ENCODE measurements around the gene BTLA.
"Not testable (repeated sequence)": the region's sequence is repeated elsewhere in the genome, so short reads cannot be mapped to it uniquely, and the experiment has no call there.

The BTLA gene

DNA sequence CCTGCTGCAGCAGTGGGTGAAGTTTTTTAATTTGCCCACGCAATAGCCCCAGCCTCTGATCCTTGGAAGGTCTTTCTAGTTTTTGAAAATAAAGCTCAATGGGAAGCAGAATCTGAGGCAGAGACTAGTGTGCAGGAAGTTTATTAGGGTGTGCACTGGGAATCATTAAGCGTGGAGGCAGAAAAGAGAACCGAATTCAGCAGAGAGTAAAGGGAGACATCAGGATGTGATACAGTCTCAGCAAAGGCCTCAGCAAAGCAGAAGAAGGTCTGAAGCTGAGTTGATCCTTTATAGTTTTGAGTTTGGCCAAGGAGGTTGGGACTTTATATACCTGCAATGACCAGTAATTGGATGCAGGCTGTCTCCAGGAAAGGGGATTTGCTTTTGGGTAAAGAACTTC is 4.9 kb upstream of the BTLA start:
- TF ChIP-seq, protein P1, sequence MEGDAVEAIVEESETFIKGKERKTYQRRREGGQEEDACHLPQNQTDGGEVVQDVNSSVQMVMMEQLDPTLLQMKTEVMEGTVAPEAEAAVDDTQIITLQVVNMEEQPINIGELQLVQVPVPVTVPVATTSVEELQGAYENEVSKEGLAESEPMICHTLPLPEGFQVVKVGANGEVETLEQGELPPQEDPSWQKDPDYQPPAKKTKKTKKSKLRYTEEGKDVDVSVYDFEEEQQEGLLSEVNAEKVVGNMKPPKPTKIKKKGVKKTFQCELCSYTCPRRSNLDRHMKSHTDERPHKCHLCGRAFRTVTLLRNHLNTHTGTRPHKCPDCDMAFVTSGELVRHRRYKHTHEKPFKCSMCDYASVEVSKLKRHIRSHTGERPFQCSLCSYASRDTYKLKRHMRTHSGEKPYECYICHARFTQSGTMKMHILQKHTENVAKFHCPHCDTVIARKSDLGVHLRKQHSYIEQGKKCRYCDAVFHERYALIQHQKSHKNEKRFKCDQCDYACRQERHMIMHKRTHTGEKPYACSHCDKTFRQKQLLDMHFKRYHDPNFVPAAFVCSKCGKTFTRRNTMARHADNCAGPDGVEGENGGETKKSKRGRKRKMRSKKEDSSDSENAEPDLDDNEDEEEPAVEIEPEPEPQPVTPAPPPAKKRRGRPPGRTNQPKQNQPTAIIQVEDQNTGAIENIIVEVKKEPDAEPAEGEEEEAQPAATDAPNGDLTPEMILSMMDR (IDR thresholded peaks at IDR 0.05; ENCODE audit: borderline replicate concordance, control extremely low read depth, extremely low read depth, insufficient read depth, missing control alignments), result no peak
- in situ Hi-C loops (cut with MboI; ENCODE audit: low sequenced_read_pairs, unreplicated experiment), result loop anchor here (25.0 kb wide), 1 partner anchor 167 kb away; the partner anchor contains the start of gene CD200

DNA sequence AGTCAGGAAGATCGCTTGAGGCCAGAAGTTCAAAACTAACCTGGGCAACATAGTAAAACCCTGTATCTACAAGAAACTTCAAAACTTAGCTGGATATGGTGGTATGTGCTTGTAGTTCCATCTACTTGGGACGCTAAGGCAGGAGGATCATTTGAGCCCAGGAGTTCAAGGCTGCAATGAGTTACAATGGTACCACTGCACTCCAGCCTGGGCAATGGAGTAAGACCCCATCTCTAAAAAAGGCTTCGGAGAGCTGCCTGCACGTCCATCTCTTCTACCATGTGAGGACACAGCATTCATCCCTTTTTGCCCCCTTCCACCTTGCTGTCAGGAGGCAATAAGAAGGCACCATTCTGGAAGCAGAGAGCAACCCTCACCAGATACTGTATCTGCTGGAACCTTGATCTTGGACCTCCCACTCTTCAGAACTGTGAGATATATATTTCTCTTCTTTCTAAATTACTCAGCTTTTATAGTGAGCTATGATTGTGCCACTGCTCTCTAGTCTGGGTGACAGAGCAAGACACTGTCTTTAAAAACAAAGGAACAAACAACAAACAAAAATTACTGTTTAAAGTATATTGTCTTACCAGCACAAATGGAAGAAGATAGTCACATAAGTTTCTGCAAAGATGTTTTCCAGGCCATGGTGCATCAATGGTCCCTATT is 4.2 kb upstream of the BTLA start:
- TF ChIP-seq, protein P1 (IDR thresholded peaks at IDR 0.05; ENCODE audit: borderline replicate concordance, control extremely low read depth, extremely low read depth, insufficient read depth, missing control alignments), result no peak
- no peak for DNase-seq (ENCODE audit: low spot score)
- in situ Hi-C loops (cut with MboI; ENCODE audit: low sequenced_read_pairs, unreplicated experiment), result loop anchor here (25.0 kb wide), 1 partner anchor 166 kb away; the partner anchor contains the start of gene CD200

More for the DNA sequence above, 4.9 kb upstream of the BTLA start:
- no peak for DNase-seq (ENCODE audit: low spot score)

DNA sequence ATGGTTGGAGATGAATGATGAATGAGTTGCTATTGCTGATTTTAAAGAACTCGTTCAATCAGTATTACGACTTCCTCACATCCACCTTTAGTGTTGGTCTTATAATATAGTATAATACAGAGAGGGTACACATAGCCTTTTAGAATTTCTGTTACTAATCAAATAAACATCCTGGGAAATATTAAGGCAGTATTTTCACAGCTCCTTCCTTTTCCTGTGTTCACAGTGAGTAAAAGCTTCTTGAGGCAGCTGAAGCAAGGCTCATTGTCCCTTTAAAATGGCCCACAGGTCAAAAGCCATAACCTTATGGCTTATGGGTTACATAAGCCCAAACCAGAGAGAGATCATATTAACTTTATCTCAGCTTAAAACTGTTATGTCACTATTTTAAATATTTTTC is 1.3 kb upstream of the BTLA start:
- no peak for DNase-seq (ENCODE audit: low spot score)
- in situ Hi-C loops (cut with MboI; ENCODE audit: low sequenced_read_pairs, unreplicated experiment), result loop anchor here (25.0 kb wide), 1 partner anchor 163 kb away; the partner anchor contains the start of gene CD200
- TF ChIP-seq, protein P1 (IDR thresholded peaks at IDR 0.05; ENCODE audit: borderline replicate concordance, control extremely low read depth, extremely low read depth, insufficient read depth, missing control alignments), result no peak

DNA sequence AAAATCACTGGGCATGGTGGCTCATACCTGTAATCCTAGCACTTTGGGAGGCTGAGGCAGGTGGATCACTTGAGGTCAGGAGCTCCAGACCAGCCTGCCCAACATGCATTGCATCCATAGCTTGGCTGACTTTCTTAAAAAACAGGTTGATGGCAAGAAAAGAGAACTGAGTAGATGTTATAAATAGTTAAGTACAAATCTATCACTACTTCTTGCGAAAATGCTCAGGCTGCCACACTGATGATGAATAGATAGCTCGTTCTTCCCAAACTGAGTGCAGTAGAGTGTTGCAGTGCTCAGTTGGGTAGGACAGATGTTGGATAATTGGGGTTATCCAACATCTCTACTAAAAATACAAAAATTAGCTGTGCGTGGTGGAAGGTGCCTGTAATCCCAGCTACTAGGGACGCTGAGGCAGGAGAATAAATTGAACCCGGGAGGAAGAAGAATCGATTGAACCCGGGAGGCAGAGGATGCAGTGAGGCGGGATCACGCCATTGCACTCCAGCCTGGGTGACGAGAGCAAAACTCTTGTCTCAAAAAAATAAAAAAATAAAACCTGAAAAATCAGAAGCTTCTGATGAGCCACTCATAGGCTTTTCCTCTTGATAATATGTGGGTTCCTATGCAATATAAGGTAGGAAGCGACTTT is 1.2 kb downstream of the BTLA start:
- TF ChIP-seq, protein P1 (IDR thresholded peaks at IDR 0.05; ENCODE audit: borderline replicate concordance, control extremely low read depth, extremely low read depth, insufficient read depth, missing control alignments), result no peak
- in situ Hi-C loops (cut with MboI; ENCODE audit: low sequenced_read_pairs, unreplicated experiment), result loop anchor here (10.0 kb wide), 1 partner anchor 383 kb away; no protein-coding TSS in a partner anchor
- no peak for DNase-seq (ENCODE audit: low spot score)

DNA sequence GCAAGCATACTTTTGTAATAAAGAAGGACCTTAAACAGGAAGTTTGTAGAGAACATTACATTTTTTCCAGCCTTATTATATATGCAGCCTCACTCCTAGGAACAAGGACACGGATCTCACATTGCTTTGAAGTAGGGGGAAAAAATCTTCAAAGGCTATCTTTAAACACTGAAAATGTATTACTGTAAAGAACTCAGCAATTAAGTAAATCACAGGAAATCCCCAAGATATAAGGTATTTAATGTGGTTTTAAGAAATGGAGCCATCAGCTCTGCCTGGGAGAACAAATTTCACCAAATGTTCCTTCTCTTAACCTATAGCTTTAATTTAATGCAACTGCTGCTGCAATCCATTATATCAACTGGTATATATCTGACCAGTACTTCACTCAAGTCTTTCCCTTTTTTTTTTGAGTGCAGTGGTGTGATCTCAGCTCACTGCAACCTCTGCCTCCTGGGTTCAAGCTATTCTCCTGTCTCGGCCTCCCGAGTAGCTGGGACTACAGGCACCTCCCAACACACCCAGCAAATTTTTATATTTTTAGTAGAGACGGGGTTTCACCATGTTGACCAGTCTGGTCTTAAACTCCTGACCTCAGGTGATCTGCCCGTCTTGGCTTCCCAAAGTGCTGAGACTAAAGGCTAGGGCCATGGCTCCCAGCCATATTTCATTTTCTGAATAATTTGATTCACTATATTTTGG is 2.8 kb downstream of the BTLA start:
- in situ Hi-C loops (cut with MboI; ENCODE audit: low sequenced_read_pairs, unreplicated experiment), result loop anchor here (10.0 kb wide), 1 partner anchor 382 kb away; no protein-coding TSS in a partner anchor
- TF ChIP-seq, protein P1 (IDR thresholded peaks at IDR 0.05; ENCODE audit: borderline replicate concordance, control extremely low read depth, extremely low read depth, insufficient read depth, missing control alignments), result no peak
- DNase-seq (ENCODE audit: low spot score), result no peak

DNA sequence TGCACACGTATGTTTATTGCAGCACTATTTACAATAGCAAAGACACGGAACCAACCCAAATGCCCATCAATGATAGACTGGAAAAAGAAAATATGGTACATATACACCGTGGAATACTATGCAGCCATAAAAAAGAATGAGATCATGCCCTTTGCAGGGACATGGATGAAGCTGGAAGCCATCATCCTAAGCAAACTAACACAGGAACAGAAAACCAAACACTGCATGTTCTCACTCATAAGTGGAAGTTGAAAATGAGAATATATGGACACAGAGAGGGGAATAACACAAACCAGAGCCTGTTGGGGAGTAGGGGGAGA is 4.9 kb downstream of the BTLA start:
- in situ Hi-C loops (cut with MboI; ENCODE audit: low sequenced_read_pairs, unreplicated experiment), result loop anchor here (10.0 kb wide), 1 partner anchor 380 kb away; no protein-coding TSS in a partner anchor
- DNase-seq (ENCODE audit: low spot score), result not testable (repeated sequence)
